ENCODE data around the gene SVOPL.
A peak's percentile ranks its signal among the peaks of the same experiment; 100 is the strongest.

The SVOPL gene

GRCh38 chr7:138563808-138564207, 137.4 kb downstream of the SVOPL start:
- DNase-seq (ENCODE audit: low read depth): no peak

GRCh38 chr7:138559448-138559847, 141.7 kb downstream of the SVOPL start:
- no peak for DNase-seq (ENCODE audit: low read depth)
- TF ChIP-seq CTCF (IDR thresholded peaks at IDR 0.05; ENCODE audit: low read length, missing control alignments): no peak
- no peak overlapping the region for H3K4me3 ChIP-seq (replicated peaks; ENCODE audit: low read depth, low read length)

More at GRCh38 chr7:138563808-138564207, 137.4 kb downstream of the SVOPL start:
- no peak for TF ChIP-seq CTCF (IDR thresholded peaks at IDR 0.05; ENCODE audit: low read length, missing control alignments)
- H3K4me3 ChIP-seq (replicated peaks; ENCODE audit: low read depth, low read length): no peak overlapping the region

- no peak overlapping the region for H3K4me3 ChIP-seq (replicated peaks; ENCODE audit: low read depth, low read length)
- TF ChIP-seq CTCF (IDR thresholded peaks at IDR 0.05; ENCODE audit: low read length, missing control alignments): no peak
- DNase-seq (ENCODE audit: low read depth): peak; percentile 22
Measured at GRCh38 chr7:138556771-138557484, 144.2 kb downstream of the SVOPL start.

GRCh38 chr7:138555684-138556083, 145.5 kb downstream of the SVOPL start:
- DNase-seq (ENCODE audit: low read depth): no peak
- TF ChIP-seq CTCF (IDR thresholded peaks at IDR 0.05; ENCODE audit: low read length, missing control alignments): no peak
- H3K4me3 ChIP-seq (replicated peaks; ENCODE audit: low read depth, low read length): no peak overlapping the region

- DNase-seq (ENCODE audit: low read depth): no peak
Measured at GRCh38 chr7:138554674-138555073, 146.5 kb downstream of the SVOPL start.

GRCh38 chr7:138553805-138554204, 147.4 kb downstream of the SVOPL start:
- H3K4me3 ChIP-seq (replicated peaks; ENCODE audit: low read depth, low read length): no peak overlapping the region
- no peak for TF ChIP-seq CTCF (IDR thresholded peaks at IDR 0.05; ENCODE audit: low read length, missing control alignments)
- DNase-seq (ENCODE audit: low read depth): no peak

More at GRCh38 chr7:138554674-138555073, 146.5 kb downstream of the SVOPL start:
- TF ChIP-seq CTCF (IDR thresholded peaks at IDR 0.05; ENCODE audit: low read length, missing control alignments): no peak
- no peak overlapping the region for H3K4me3 ChIP-seq (replicated peaks; ENCODE audit: low read depth, low read length)

- no peak for DNase-seq (ENCODE audit: low read depth)
- H3K4me3 ChIP-seq (replicated peaks; ENCODE audit: low read depth, low read length): no peak overlapping the region
- no peak for TF ChIP-seq CTCF (IDR thresholded peaks at IDR 0.05; ENCODE audit: low read length, missing control alignments)
Measured at GRCh38 chr7:138551102-138551501, 150.1 kb downstream of the SVOPL start.
